ENCODE data around the gene HEXB. TPM values are rescaled to one million over a fixed set of nuclear protein-coding genes. Genes with fewer than 3 reads are reported as not detected.

Gene HEXB
- total and polyA plus RNA-seq, 9 donors, result 63.5 to 159 (median 88.6) TPM

- no peak overlapping the region for H3K27ac ChIP-seq
- no peaks in the 10 kb centered on the region for H3K27me3 ChIP-seq
- TF ChIP-seq POLR2A (IDR thresholded peaks at IDR 0.05), result no peak
- TF ChIP-seq EP300 (IDR thresholded peaks at IDR 0.05), result no peak
- no peak for TF ChIP-seq CTCF (IDR thresholded peaks at IDR 0.05)
- no peaks in the 10 kb centered on the region for H3K36me3 ChIP-seq
- no peak overlapping the region for H3K4me3 ChIP-seq
- H3K9me3 ChIP-seq, result no peaks in the 10 kb centered on the region
- DNase-seq, result no peak
- intact Hi-C loops (cut with DNase I), result no loop called here
- H3K4me1 ChIP-seq (ENCODE audit: insufficient read depth), result no peaks in the 10 kb centered on the region
- 16 to 30% (median 30%) methylated on average over 5 of the region's 5 CpGs for WGBS, 3 donors
Measured at GRCh38 chr5:74664551-74664950, 20.5 kb upstream of the HEXB start.

GRCh38 chr5:74665273-74665672 is 19.8 kb upstream of the HEXB start:
- no peak for DNase-seq
- no peak for TF ChIP-seq POLR2A (IDR thresholded peaks at IDR 0.05)
- TF ChIP-seq CTCF (IDR thresholded peaks at IDR 0.05), result no peak
- no peak for TF ChIP-seq EP300 (IDR thresholded peaks at IDR 0.05)
- H3K9me3 ChIP-seq, result no peaks in the 10 kb centered on the region
- intact Hi-C loops (cut with DNase I), result no loop called here
- no peak overlapping the region for H3K4me3 ChIP-seq
- no peaks in the 10 kb centered on the region for H3K36me3 ChIP-seq
- no peaks in the 10 kb centered on the region for H3K27me3 ChIP-seq
- WGBS, 3 donors, result 9 to 19% (median 19%) methylated on average over 2 of the region's 2 CpGs
- H3K4me1 ChIP-seq (ENCODE audit: insufficient read depth), result no peaks in the 10 kb centered on the region
- H3K27ac ChIP-seq, result no peak overlapping the region

- H3K27me3 ChIP-seq, result no peaks in the 10 kb centered on the region
- H3K4me1 ChIP-seq (ENCODE audit: insufficient read depth), result no peaks in the 10 kb centered on the region
- DNase-seq, result no peak
- H3K9me3 ChIP-seq, result no peaks in the 10 kb centered on the region
- TF ChIP-seq POLR2A (IDR thresholded peaks at IDR 0.05), result no peak
- no peak for TF ChIP-seq EP300 (IDR thresholded peaks at IDR 0.05)
- TF ChIP-seq CTCF (IDR thresholded peaks at IDR 0.05), result no peak
- intact Hi-C loops (cut with DNase I), result no loop called here
- 58 to 69% (median 60%) methylated on average over 1 of the region's 1 CpG for WGBS, 3 donors
- no peaks in the 10 kb centered on the region for H3K36me3 ChIP-seq
- no peak overlapping the region for H3K4me3 ChIP-seq
- no peak overlapping the region for H3K27ac ChIP-seq
Measured at GRCh38 chr5:74665816-74666215, 19.2 kb upstream of the HEXB start.

GRCh38 chr5:74667396-74667795 is 17.6 kb upstream of the HEXB start:
- H3K27ac ChIP-seq, result no peak overlapping the region
- no peak for TF ChIP-seq CTCF (IDR thresholded peaks at IDR 0.05)
- TF ChIP-seq EP300 (IDR thresholded peaks at IDR 0.05), result no peak
- no peak for TF ChIP-seq POLR2A (IDR thresholded peaks at IDR 0.05)
- no peak overlapping the region for H3K4me3 ChIP-seq
- H3K27me3 ChIP-seq, result no peaks in the 10 kb centered on the region
- DNase-seq, result no peak
- WGBS, 3 donors, result 73 to 83% (median 77%) methylated on average over 4 of the region's 4 CpGs
- H3K36me3 ChIP-seq, result no peaks in the 10 kb centered on the region
- H3K9me3 ChIP-seq, result no peaks in the 10 kb centered on the region
- no peaks in the 10 kb centered on the region for H3K4me1 ChIP-seq (ENCODE audit: insufficient read depth)
- intact Hi-C loops (cut with DNase I), result no loop called here

Measured in ovary (tissue), 9 donors.